Stimulated activated effector memory CD8-positive, alpha-beta T cell treated with anti-CD3 and anti-CD28 coated beads, Interleukin-12 subunit alpha, Interleukin-12 subunit beta, amount 100 ng/mL, for 72 hours (primary cell): ENCODE data around the gene LNPEP.
A peak's percentile ranks its signal among the peaks of the same experiment; 100 is the strongest.

Experiments
- ATAC-seq: fragments of 150-1000 bp; cut with Tn5 transposase; 2 replicates; pipeline ENCODE4 v1.10.0; 2021
- DNase-seq, 2 donors: peaks; one replicate each; pipeline ENCODE4 v3.0.0; 2021 to 2022; ENCODE audit warnings: low spot score in 2 of 2
- H3K27ac Mint-ChIP-seq: one replicate; pipeline ENCODE4 v1.8.0; 2022; ENCODE audit warnings: mild to moderate bottlenecking, mixed read lengths
- H3K36me3 Mint-ChIP-seq: one replicate; pipeline ENCODE4 v1.8.0; 2022; ENCODE audit warnings: mild to moderate bottlenecking, mixed read lengths
- H3K4me1 Mint-ChIP-seq: one replicate; pipeline ENCODE4 v1.8.0; 2022; ENCODE audit warnings: mixed read lengths
- H3K4me3 Mint-ChIP-seq: one replicate; pipeline ENCODE4 v1.8.0; 2022; ENCODE audit warnings: mild to moderate bottlenecking, mixed read lengths
- H3K9me3 Mint-ChIP-seq: one replicate; pipeline ENCODE4 v1.8.0; 2022; ENCODE audit warnings: mixed read lengths

LNPEP gene

DNA sequence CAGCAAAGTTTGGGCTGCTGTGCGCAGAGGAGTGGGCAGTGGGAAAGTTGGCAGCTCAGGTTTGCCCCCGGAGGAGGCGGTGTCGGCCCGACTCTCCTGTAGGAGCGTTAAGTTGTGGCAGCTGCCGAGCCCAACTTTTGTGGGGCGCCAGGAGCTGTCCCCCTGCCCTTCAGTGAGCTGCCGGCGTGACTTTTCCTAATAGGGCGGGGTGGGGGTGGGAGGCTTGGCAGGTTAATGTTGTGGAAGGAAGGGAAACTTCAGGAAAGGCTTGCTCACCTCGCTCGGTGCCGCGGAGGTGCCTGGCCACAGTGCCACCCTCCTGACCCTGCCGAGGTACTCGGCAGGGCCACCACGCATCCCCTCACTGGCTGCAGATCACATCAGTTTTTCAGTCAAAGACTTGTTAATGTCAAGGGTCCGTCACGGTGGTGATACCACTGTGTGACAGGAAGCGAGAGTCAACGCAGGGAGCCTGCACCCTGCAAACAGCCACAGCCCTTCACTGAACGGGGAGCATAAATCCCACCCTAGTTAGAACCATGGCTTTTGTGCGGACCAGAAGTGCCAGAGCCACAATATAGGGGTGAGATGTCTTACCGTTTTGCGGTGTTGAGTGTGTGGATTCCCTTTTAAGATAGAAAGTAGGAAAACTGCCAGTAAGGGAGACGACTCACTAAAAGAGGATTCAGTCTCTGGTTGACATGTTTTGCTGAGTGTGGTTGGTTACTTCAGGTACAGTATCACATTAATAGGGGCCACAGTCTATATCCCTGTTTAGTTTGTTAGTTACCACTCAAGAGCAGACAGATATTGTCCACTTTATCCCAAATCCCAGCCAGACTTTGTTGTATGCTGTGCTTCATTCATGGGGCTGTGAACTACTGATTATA is 796 bp downstream of the LNPEP start:
- Mint-ChIP-seq H3K4me1 (peaks cover 66% of the 10 kb centered on the region), H3K4me3 (peak overlapping the region; percentile 76), H3K27ac (peak overlapping the region; percentile 93), H3K36me3 (peaks cover 29% of the 10 kb centered on the region), H3K9me3 (no peaks in the 10 kb centered on the region)
- peak; percentile 41 for ATAC-seq
- peak; percentile 21 to 77 for DNase-seq

DNA sequence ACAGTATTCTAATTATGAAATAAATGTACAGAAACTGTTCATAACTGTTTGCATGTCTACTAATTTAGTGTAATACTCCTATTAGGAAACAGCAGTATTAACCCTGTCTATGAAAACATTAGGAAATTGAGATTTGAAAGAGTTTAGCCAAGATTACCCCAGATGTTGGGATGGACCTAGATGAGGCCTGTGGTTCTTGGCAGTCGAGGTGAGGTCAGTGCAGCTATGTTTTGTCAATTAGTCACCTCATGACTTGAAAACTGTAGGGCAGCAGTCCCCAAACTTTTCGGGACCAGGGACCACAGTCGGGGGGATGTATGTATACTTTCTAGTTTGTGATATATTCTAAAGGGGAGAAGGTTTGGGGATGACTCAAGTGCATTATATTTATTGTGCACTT is 4.7 kb downstream of the LNPEP start:
- H3K4me3 Mint-ChIP-seq, result no peak overlapping the region
- ATAC-seq, result no peak

DNA sequence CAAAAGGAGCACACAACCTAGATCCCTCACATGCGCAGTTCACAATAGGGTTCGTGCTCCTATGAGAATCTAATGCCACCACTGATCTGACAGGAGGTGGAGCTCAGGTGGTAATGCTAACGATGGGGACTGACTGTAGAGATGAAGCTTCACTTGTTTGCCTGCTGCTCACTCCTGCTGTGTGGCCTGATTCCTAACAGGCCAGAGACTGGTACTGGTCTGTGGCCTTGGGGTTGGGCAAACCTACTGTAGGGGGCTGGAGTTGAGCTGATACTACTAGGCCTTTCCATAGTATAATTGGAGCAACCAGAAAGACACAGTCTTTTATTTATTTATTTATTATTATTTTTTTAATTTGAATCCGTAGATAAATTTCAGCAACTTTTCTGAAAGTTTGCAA is 5.3 kb downstream of the LNPEP start:
- DNase-seq (no peak), ATAC-seq (no peak)
- Mint-ChIP-seq H3K4me3 (no peak overlapping the region), H3K9me3 (no peaks in the 10 kb centered on the region), H3K27ac (no peak overlapping the region), H3K4me1 (peaks cover 68% of the 10 kb centered on the region), H3K36me3 (peaks cover 5% of the 10 kb centered on the region)

More for the DNA sequence above, 4.7 kb downstream of the LNPEP start:
- no peak for DNase-seq
- Mint-ChIP-seq H3K9me3 (no peaks in the 10 kb centered on the region), H3K27ac (peak overlapping the region; percentile 74), H3K4me1 (peaks cover 62% of the 10 kb centered on the region), H3K36me3 (peaks cover 10% of the 10 kb centered on the region)

DNA sequence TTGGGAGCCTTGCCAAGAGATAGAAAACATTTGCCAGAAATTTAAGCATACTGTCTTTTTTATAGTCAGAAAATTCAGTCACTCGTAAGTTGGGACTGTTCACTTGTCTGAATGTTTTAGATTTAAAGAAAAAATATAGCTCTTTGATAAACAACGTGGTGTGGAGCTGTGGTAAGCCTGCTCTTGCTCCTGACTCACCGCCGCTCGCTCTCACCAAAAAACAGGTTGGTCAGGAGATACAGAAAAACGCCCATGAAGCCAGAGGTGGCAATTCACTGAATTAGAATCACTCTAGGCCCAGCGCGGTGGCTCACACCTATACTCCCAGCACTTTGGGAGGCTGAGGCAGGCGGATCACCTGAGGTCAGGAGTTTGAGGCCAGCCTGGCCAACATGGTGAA is 6.2 kb downstream of the LNPEP start:
- peak; percentile 69 for ATAC-seq
- peaks cover 68% of the 10 kb centered on the region for H3K4me1 Mint-ChIP-seq
- no peak overlapping the region for H3K27ac Mint-ChIP-seq
- H3K4me3 Mint-ChIP-seq, result no peak overlapping the region
- DNase-seq, result no peak
- peaks cover 5% of the 10 kb centered on the region for H3K36me3 Mint-ChIP-seq
- no peaks in the 10 kb centered on the region for H3K9me3 Mint-ChIP-seq

DNA sequence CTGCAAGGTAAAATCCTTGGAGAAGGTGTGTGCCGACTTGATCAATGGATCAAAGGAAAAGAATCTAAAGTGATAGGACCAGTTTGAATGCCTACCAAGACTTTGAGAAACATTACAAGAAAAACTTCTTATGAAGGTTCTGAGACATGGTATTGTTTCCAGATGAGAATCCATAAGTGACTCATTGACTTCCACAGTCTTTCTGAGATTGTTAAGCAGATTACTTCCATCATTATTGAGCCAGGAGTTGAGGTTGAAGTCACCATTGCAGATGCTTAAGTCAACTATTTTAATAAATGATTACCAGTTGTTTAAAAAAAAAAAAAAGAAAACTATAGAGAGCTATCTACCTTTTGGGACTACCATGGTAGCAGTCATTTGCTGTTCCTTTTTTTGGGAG is 7.0 kb downstream of the LNPEP start:
- Mint-ChIP-seq H3K27ac (no peak overlapping the region), H3K9me3 (no peaks in the 10 kb centered on the region), H3K4me1 (peaks cover 62% of the 10 kb centered on the region), H3K36me3 (peaks cover 9% of the 10 kb centered on the region), H3K4me3 (no peak overlapping the region)
- ATAC-seq (no peak), DNase-seq (no peak)

DNA sequence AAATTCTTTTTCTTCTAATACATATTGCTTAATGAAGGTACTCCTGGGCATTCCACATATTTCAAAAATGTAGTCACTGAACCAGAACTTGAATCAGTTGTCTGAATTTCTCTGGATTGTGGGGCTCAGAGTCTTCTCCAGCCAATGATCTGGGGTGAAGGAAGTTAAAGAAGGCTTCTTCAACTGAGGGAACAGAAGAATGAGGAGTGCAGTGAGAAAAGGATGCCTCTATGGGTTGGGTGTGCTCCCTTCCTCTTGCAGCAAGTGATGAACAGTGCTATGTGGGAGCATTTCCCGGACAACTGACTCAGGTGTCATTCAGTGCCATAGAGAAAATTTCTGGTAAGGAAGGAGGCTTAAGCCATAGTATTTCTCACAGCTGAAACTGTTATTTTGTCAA is 7.9 kb downstream of the LNPEP start:
- Mint-ChIP-seq H3K4me1 (peaks cover 53% of the 10 kb centered on the region), H3K36me3 (peaks cover 11% of the 10 kb centered on the region), H3K4me3 (no peak overlapping the region), H3K9me3 (no peaks in the 10 kb centered on the region), H3K27ac (no peak overlapping the region)
- ATAC-seq (no peak), DNase-seq (no peak)

DNA sequence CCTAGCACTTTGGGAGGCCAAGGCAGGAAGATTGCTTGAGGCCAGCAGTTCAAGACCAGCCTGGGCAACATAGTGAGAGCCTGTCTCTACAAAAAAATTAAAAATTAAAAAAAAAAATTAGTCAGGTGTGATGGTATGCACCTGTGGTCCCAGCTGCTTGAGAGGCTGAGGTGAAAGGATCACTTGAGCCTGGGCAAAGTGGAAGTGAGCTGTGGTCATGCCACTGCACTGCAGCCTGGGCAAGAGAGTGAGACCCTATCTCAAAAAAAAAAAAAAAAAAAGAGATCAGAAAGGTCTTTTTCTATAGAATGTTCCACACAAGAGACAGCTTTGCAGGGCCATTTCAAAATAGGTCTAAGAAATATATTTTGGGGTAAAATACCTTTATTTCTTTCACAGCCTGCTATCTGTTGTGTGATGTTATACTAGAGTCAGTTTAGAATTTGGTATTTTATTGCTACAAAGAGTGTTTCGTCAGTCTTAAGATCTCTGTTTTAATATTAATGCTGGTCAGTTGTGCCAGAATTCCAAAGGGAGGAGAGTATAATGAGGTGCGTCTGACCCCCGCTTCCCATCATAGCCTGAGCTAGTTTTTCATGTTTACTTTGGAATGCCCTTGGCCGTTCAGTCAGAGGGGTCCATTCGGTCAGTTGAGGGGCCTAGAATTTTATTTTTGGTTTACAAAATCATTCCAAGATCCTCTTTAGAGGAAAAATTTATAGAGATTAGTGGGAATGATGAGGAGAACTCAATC is 9.4 kb downstream of the LNPEP start:
- Mint-ChIP-seq H3K36me3 (peaks cover 9% of the 10 kb centered on the region), H3K4me3 (no peak overlapping the region)

DNA sequence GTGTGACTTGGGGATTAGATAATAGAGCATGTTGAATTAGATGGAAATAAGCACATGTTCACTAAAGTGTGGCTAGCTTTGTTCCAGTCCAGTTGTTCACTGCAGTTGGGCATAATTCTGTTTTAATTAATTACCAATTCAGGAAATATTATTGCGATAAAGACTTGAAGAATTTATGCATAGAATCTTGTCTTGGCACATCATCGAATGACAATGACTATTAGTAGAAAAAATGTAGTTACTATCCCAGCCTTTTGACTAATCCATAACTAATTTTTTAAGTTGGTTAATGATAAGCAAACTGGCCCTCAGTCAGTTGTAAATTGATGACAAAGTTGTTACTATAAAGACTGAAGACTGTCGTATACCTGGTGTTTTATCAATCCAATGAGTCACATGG is 10.5 kb downstream of the LNPEP start:
- no peak overlapping the region for H3K4me3 Mint-ChIP-seq
- peaks cover 53% of the 10 kb centered on the region for H3K4me1 Mint-ChIP-seq
- peaks cover 5% of the 10 kb centered on the region for H3K36me3 Mint-ChIP-seq
- H3K9me3 Mint-ChIP-seq, result no peaks in the 10 kb centered on the region
- H3K27ac Mint-ChIP-seq, result peak overlapping the region; percentile 3
- ATAC-seq, result no peak
- DNase-seq, result no peak

More for the DNA sequence above, 9.4 kb downstream of the LNPEP start:
- Mint-ChIP-seq H3K9me3 (no peaks in the 10 kb centered on the region), H3K4me1 (peaks cover 61% of the 10 kb centered on the region), H3K27ac (no peak overlapping the region)
- ATAC-seq (no peak), DNase-seq (no peak)

DNA sequence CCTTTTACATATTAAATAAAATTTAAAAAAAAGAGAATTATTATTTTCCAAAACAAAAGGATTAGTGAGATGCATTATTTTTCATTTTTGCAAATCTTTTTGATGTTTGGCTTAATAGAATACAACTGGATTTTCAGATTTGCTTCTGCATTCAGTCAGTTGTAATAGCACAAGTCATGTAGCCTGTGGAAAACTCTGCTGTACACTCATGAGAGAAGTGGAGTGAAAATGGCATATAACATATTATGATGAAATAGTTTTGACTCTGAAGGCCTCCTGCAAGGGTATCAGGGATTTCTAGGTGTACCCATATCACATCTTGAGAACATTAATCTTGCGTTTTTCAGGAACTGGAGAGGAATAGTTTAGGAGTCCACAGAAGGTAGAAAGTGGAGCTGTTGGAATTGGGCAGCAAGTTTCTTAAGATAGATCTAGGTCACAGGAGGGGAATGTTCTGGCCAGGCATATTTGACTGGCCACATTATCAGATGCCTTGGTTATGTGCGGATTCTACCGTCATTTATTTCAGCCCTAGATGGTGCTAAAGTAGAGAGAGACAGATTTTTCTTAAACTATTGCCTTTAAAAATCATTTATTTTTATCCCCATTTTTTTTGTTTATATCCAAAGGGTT is 16.4 kb downstream of the LNPEP start:
- H3K4me1 Mint-ChIP-seq, result peaks cover 51% of the 10 kb centered on the region
- peaks cover 14% of the 10 kb centered on the region for H3K36me3 Mint-ChIP-seq
- peak overlapping the region; percentile 79 for H3K27ac Mint-ChIP-seq
- H3K9me3 Mint-ChIP-seq, result no peaks in the 10 kb centered on the region
- no peak for DNase-seq
- H3K4me3 Mint-ChIP-seq, result no peak overlapping the region
- ATAC-seq, result no peak

DNA sequence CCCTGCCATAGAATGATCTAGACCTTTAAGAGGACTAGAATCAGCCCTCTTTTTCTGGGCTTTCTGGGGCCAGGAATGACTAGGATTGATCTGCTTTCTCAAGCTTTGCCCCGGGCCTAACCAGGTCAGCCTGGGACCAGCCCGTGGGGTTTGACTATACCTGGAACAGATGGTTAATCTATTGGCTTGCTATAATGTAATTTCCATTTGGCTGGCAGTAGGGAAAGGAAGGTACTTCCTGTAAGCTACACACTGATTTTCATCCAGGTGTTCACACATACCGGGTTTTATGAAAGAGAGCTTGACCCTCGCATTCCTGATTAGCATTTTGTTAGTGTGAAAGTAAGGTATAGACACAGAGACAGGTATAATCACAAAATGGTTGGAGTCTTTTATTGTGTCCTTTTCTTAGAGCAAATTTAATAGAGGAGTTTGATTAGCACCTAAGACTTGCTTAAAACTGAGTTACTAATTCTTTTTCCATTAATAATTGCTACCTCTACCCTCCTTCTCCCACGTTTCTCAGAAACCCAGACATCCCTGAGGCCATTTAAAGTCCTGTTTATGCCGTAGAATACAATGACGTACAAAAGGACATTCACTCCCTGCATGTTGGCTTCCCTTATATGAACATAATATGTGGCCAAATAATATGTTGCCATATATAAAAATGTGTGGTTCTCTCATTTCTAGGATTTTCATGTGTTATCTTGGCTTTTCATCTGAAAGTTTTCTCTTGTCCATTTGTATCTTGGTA is 17.3 kb downstream of the LNPEP start:
- no peak for ATAC-seq
- no peaks in the 10 kb centered on the region for H3K9me3 Mint-ChIP-seq
- DNase-seq, result no peak
- H3K36me3 Mint-ChIP-seq, result peaks cover 9% of the 10 kb centered on the region
- peaks cover 59% of the 10 kb centered on the region for H3K4me1 Mint-ChIP-seq
- no peak overlapping the region for H3K4me3 Mint-ChIP-seq
- peak overlapping the region; percentile 79 for H3K27ac Mint-ChIP-seq

DNA sequence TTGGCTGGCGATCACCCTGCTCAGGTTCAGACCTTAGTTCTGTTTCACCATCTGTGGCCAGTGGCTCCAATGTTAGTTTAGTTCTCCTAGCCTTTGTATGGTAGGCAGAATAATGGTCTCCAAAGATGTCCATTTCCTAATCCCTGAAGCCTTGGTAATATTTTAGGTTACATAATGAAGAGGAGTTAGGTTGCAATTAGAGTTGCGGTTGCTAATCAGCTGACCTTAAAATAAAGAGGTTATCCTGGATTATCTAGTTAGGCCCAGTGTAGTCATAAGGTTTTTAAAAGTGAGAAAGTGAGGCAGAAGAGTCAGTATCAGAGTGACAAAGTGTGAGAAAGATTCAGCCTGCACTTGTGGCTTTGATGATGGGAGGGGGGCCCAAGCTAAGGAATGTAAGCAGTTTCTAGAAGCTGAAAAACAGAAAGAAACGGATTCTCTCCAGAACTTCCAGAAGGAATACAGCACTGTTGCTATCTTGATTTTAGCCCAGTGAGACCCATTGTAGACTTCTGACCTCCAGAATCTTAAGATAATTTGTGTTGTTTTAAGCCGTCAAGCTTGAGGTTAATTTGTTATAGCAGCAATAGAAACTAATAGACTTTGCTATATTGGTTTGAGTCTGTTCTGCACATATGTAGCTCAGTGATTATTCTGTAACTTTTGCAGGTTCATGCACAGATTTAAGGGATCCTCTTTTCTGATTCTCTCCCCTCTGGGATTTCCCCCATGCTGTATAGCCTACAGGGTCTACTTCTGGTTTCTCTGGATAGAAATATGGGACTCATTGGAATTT is 21.6 kb downstream of the LNPEP start:
- peak in 1 of 2 donors; percentile 17 for DNase-seq
- Mint-ChIP-seq H3K27ac (no peak overlapping the region), H3K4me1 (peaks cover 60% of the 10 kb centered on the region), H3K9me3 (no peaks in the 10 kb centered on the region), H3K4me3 (peak overlapping the region; percentile 57), H3K36me3 (peaks cover 15% of the 10 kb centered on the region)
- peak; percentile 98 for ATAC-seq

DNA sequence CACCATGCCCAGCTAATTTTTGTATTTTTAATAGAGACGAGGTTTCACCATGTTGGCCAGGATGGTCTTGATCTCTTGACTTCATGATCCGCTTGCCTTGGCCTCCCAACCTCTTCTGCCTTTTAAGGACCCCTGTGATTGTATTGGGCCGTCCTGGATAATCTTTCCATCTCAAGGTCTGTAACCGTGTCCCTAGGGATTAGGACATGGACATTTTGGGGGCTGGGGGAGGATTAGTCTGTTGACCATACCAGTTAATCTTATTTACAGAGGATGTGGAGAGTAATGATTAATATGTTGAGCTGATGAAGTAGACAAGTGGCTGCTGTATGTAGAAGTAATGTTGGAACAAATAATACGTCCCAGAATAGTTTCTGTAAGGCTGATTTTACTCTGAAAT is 23.1 kb downstream of the LNPEP start:
- Mint-ChIP-seq H3K36me3 (peaks cover 15% of the 10 kb centered on the region), H3K9me3 (no peaks in the 10 kb centered on the region), H3K27ac (no peak overlapping the region), H3K4me3 (peak overlapping the region; percentile 57), H3K4me1 (peaks cover 60% of the 10 kb centered on the region)
- ATAC-seq (no peak), DNase-seq (no peak)

DNA sequence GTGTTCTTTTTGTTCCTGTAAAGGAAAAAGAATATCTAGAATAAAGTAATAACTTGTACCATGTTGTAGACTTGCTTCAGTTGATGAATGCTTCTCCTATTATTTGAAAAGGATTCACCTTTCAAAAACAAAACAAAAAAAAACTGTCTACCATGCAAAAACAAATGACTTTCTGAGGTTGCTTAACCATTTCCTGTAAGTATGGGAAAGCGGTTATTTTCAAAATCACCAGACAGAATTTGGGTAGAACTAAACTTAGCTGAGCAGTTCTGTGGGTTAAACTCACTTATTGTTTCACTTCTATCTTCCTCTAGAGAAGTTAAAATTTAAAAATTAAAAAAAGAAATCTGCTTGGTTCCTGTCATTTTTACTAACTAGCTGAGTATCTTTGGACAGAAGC is 25.2 kb downstream of the LNPEP start:
- no peak for DNase-seq
- peaks cover 58% of the 10 kb centered on the region for H3K4me1 Mint-ChIP-seq
- peaks cover 15% of the 10 kb centered on the region for H3K36me3 Mint-ChIP-seq
- H3K27ac Mint-ChIP-seq, result no peak overlapping the region
- ATAC-seq, result peak; percentile 59
- no peaks in the 10 kb centered on the region for H3K9me3 Mint-ChIP-seq
- no peak overlapping the region for H3K4me3 Mint-ChIP-seq

DNA sequence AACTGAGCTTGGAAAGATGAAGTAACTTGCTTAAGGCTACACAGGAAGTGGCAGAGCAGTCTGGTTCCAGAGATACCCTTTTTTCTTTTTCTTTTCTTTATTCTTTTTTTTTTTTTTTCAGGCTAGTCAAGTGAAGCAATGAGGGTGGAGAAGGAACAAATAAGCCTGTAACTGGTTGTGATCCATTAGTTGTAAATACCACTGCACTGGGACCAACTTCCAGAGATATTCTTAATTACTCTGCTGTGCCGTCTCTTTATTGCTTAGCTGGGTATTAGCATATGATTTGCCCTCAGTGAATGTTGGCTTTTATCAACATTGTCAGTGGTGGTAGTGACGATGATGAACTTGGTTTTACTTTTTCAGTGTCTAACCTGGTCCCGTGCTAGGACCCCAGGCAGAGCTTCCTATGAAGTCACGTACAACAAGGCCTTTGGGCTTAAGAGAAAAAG is 26.7 kb downstream of the LNPEP start:
- peak overlapping the region; percentile 50 for H3K4me3 Mint-ChIP-seq
- no peak for ATAC-seq
- H3K36me3 Mint-ChIP-seq, result peaks cover 6% of the 10 kb centered on the region
- no peaks in the 10 kb centered on the region for H3K9me3 Mint-ChIP-seq
- peaks cover 45% of the 10 kb centered on the region for H3K4me1 Mint-ChIP-seq
- DNase-seq, result no peak
- H3K27ac Mint-ChIP-seq, result peak overlapping the region; percentile 14
